Left ventricle myocardium inferior (tissue), 1 donor: ENCODE data around the gene ANKRD53. TPM values are rescaled to one million over a fixed set of nuclear protein-coding genes. Genes with fewer than 3 reads are reported as not detected.

ENCODE experiments used
- DNase-seq: peaks from one replicate; pipeline ENCODE4 v3.0.0-alpha.2; 2020
- H3K27ac ChIP-seq: fragments of 200-600 bp; replicated peaks from 2 replicates; pipeline ENCODE4 v1.8.0; 2021
- H3K27me3 ChIP-seq: fragments of 200-600 bp; 2 replicates; pipeline ENCODE4 v1.8.0; 2021; ENCODE audit warnings: low read depth
- H3K36me3 ChIP-seq: fragments of 200-600 bp; 2 replicates; pipeline ENCODE4 v1.8.0; 2021
- H3K4me1 ChIP-seq: fragments of 200-600 bp; 2 replicates; pipeline ENCODE4 v1.8.0; 2021
- H3K4me3 ChIP-seq: fragments of 200-600 bp; 2 replicates; pipeline ENCODE4 v1.8.0; 2021; ENCODE audit warnings: mild to moderate bottlenecking, moderate library complexity
- H3K9me3 ChIP-seq: fragments of 200-600 bp; replicated peaks from 2 replicates; pipeline ENCODE4 v1.8.0; 2021
- CTCF ChIP-seq: fragments of 200-600 bp; IDR thresholded peaks from 2 replicates; pipeline ENCODE4 v1.8.0; 2021; ENCODE audit warnings: antibody characterized with exemption, mild to moderate bottlenecking, borderline replicate concordance
- intact Hi-C: fragments of 100-400 bp; cut with micrococcal nuclease; formaldehyde crosslinking; loops from one replicate; pipeline ENCODE4 v1.11.0; 2022
- total RNA-seq: library from RNA; stranded (reverse); fragmentation: NEBNext Ultra II Directional; extraction: Animal tissue kit (Norgen Biotek cat#: 25700); gene quantifications from one replicate; pipeline ENCODE4 v1.2.1, GENCODE V29; 2021
- donor health status: DM: no; HTN: yes; CAD: no; lungs with severe emphysema.

Gene ANKRD53
- total RNA-seq, 1 donor from 2014 or later, result 0.33 TPM

- Histone ChIP-seq H3K4me3 (no peak overlapping the region), H3K9me3 (no peaks in the 10 kb centered on the region), H3K27me3 (no peaks in the 10 kb centered on the region), H3K4me1 (peaks cover 48% of the 10 kb centered on the region), H3K36me3 (peaks cover 60% of the 10 kb centered on the region), H3K27ac (peak overlapping the region; percentile 59)
- intact Hi-C loops, result no loop called here
- DNase-seq, result no peak
- no peak for TF ChIP-seq CTCF
Measured at GRCh38 chr2:70986499-70987189, 8.2 kb downstream of the ANKRD53 start.

- peaks cover 62% of the 10 kb centered on the region for H3K36me3 ChIP-seq
- no peak overlapping the region for H3K4me3 ChIP-seq
- no peaks in the 10 kb centered on the region for H3K9me3 ChIP-seq
- no peak for DNase-seq
- H3K27me3 ChIP-seq, result no peaks in the 10 kb centered on the region
- H3K27ac ChIP-seq, result peak overlapping the region; percentile 59
- H3K4me1 ChIP-seq, result peaks cover 56% of the 10 kb centered on the region
- intact Hi-C loops, result no loop called here
- TF ChIP-seq CTCF, result no peak
Measured at GRCh38 chr2:70987386-70987785, 9.0 kb downstream of the ANKRD53 start.

- Histone ChIP-seq H3K36me3 (peaks cover 62% of the 10 kb centered on the region), H3K4me3 (no peak overlapping the region), H3K9me3 (no peaks in the 10 kb centered on the region), H3K4me1 (peaks cover 64% of the 10 kb centered on the region), H3K27ac (peak overlapping the region; percentile 59), H3K27me3 (no peaks in the 10 kb centered on the region)
- intact Hi-C loops, result no loop called here
- peak; percentile 38 for DNase-seq
- no peak for TF ChIP-seq CTCF
Measured at GRCh38 chr2:70988151-70988550, 9.7 kb downstream of the ANKRD53 start.

- intact Hi-C loops, result no loop called here
- Histone ChIP-seq H3K36me3 (peaks cover 62% of the 10 kb centered on the region), H3K9me3 (no peaks in the 10 kb centered on the region), H3K27me3 (no peaks in the 10 kb centered on the region), H3K27ac (no peak overlapping the region), H3K4me3 (no peak overlapping the region), H3K4me1 (peaks cover 72% of the 10 kb centered on the region)
- TF ChIP-seq CTCF, result no peak
- DNase-seq, result no peak
Measured at GRCh38 chr2:70988726-70989648, 10.6 kb downstream of the ANKRD53 start.

- DNase-seq, result no peak
- H3K27me3 ChIP-seq, result no peaks in the 10 kb centered on the region
- H3K36me3 ChIP-seq, result peaks cover 62% of the 10 kb centered on the region
- intact Hi-C loops, result no loop called here
- TF ChIP-seq CTCF, result no peak
- no peak overlapping the region for H3K27ac ChIP-seq
- no peaks in the 10 kb centered on the region for H3K9me3 ChIP-seq
- no peak overlapping the region for H3K4me3 ChIP-seq
- peaks cover 73% of the 10 kb centered on the region for H3K4me1 ChIP-seq
Measured at GRCh38 chr2:70990216-70990615, 11.8 kb downstream of the ANKRD53 start.
